ENCODE results near the gene FOXR1. TPM values are rescaled to one million over a fixed set of nuclear protein-coding genes. Genes with fewer than 3 reads are reported as not detected.
A peak's percentile ranks its signal among the peaks of the same experiment; 100 is the strongest.

FOXR1 gene
- total RNA-seq, 3 donors from 2014 or later (not counting 1 experiment from before 2014, with no cell fraction given) = not detected

DNA sequence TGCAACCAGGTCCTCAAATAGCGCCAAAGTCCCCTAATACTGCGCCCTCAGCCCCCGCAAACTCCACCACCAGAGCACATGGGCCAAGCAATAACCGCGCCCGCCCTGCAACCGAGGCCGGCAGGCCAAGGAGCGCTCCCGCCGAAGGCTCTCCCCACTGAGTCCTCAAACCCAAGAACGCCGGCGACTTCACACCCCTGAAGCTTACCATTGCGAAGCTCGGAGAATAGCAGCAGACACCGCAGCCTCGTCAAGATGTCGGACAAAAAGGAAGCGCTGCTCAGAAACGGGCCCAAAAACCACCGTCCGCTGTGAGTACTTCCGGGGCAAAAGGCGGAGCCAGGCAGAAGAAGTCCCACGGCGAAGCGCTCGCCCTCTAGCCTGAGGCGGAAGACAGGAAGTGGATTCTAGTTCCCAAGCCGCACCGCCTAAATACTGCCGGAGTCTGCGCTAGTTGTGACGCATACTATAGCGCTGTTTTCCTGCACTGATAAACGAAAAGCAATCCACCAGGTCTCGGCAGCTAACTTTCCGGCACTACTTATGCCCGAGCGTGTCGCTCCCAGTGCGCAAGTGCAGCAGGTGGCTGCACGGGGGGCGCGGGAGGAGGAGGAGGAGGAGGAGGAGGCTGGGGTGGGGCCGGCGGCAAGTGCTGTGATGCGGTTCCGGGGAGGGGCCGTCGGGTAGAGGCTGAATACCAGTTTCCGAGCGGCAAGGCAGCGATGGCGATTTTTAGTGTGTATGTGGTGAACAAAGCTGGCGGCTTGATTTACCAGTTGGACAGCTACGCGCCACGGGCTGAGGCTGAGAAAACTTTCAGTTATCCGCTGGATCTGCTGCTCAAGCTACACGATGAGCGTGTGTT is 46.7 kb downstream of the FOXR1 start, which contains the start of the genes RPS25 and TRAPPC4:
TSS of gene RPS25 (minus strand) at position 270 of the 865 bp plus-strand sequence. CDS start at position 211, 59 bp downstream.
TSS of gene TRAPPC4 (plus strand) at position 693 of the 865 bp plus-strand sequence. CDS start at position 723, 30 bp downstream.
- DNase-seq (peak; percentile 91 to 98), ATAC-seq (peak; percentile 86 to 95 (median 86))
- H3K36me3 ChIP-seq (ENCODE audit: control insufficient read depth, insufficient read depth, low read length) = peaks cover 55% of the 10 kb centered on the region
- no peaks in the 10 kb centered on the region for H3K27me3 ChIP-seq (ENCODE audit: control insufficient read depth, insufficient read depth, low read length)
- H3K4me1 ChIP-seq (ENCODE audit: control insufficient read depth, insufficient read depth, low read length) = peaks cover 33% of the 10 kb centered on the region
- peak within 1 kb of the TSS; percentile 99 for H3K4me3 Mint-ChIP-seq
- H3K27me3 Mint-ChIP-seq (ENCODE audit: low read depth in 2 of 2) = no peaks in the 10 kb centered on the region
- H3K27ac ChIP-seq (ENCODE audit: low read length) = peak within 1 kb of the TSS; percentile 94
- no peaks in the 10 kb centered on the region for H3K9me3 Mint-ChIP-seq
- H3K4me3 ChIP-seq (ENCODE audit: low read length) = peak within 1 kb of the TSS; percentile 93
- H3K9me3 ChIP-seq (ENCODE audit: control insufficient read depth, insufficient read depth, low read length) = no peaks in the 10 kb centered on the region
- H3K36me3 Mint-ChIP-seq = peaks cover 2% of the 10 kb centered on the region
- intact Hi-C loops (cut with micrococcal nuclease) = loop anchor here (1.0 to 5.0 kb wide), 6 partner anchors 12 to 189 kb away; partner anchors contain the start of genes CBL, CENATAC, DPAGT1 and HYOU1
- H3K4me1 Mint-ChIP-seq = peaks cover 18 to 27% of the 10 kb centered on the region in 2 donors
- 0% methylated on average over 63 of the region's 63 CpGs for WGBS (ENCODE audit: insufficient coverage)
- TF ChIP-seq, protein P1, sequence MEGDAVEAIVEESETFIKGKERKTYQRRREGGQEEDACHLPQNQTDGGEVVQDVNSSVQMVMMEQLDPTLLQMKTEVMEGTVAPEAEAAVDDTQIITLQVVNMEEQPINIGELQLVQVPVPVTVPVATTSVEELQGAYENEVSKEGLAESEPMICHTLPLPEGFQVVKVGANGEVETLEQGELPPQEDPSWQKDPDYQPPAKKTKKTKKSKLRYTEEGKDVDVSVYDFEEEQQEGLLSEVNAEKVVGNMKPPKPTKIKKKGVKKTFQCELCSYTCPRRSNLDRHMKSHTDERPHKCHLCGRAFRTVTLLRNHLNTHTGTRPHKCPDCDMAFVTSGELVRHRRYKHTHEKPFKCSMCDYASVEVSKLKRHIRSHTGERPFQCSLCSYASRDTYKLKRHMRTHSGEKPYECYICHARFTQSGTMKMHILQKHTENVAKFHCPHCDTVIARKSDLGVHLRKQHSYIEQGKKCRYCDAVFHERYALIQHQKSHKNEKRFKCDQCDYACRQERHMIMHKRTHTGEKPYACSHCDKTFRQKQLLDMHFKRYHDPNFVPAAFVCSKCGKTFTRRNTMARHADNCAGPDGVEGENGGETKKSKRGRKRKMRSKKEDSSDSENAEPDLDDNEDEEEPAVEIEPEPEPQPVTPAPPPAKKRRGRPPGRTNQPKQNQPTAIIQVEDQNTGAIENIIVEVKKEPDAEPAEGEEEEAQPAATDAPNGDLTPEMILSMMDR (IDR thresholded peaks at IDR 0.05) = no peak
- peak within 1 kb of the TSS; percentile 99 for H3K27ac Mint-ChIP-seq

DNA sequence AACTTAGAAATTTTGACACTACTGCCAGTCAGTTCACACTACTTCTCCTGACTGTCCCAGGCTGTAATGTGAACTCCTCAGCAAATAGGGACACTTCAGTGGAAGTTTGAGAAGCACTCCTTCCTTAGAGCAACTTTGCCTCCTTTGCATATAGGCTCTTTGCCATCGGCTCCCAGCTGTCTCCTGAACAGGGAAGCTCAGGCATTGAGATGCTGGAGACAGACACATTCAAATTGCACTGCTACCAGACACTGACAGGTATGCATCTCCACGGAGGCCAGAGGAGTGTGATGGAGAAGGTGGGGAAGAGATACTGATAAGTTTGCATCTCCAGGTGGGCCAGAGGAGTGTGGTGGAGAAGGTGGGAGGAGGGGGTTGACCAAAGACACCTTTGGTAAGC is 48.4 kb downstream of the FOXR1 start:
- TF ChIP-seq, protein P1 (IDR thresholded peaks at IDR 0.05) = no peak
- H3K4me3 ChIP-seq (ENCODE audit: low read length) = no peak overlapping the region
- Mint-ChIP-seq H3K4me3 (peak overlapping the region; percentile 99), H3K9me3 (no peaks in the 10 kb centered on the region), H3K4me1 (peaks cover 23 to 27% of the 10 kb centered on the region in 2 donors), H3K27me3 (ENCODE audit: low read depth in 2 of 2) (no peaks in the 10 kb centered on the region), H3K27ac (peak overlapping the region; percentile 99), H3K36me3 (peaks cover 8% of the 10 kb centered on the region)
- no peak for ATAC-seq
- WGBS (ENCODE audit: insufficient coverage) = 83% methylated on average over 2 of the region's 2 CpGs
- peaks cover 33% of the 10 kb centered on the region for H3K4me1 ChIP-seq (ENCODE audit: control insufficient read depth, insufficient read depth, low read length)
- DNase-seq = no peak
- H3K27me3 ChIP-seq (ENCODE audit: control insufficient read depth, insufficient read depth, low read length) = no peaks in the 10 kb centered on the region
- peaks cover 58% of the 10 kb centered on the region for H3K36me3 ChIP-seq (ENCODE audit: control insufficient read depth, insufficient read depth, low read length)
- H3K27ac ChIP-seq (ENCODE audit: low read length) = peak overlapping the region; percentile 94
- no peaks in the 10 kb centered on the region for H3K9me3 ChIP-seq (ENCODE audit: control insufficient read depth, insufficient read depth, low read length)
- intact Hi-C loops (cut with micrococcal nuclease) = loop anchor here (2.0 to 5.0 kb wide), 4 partner anchors 37 to 187 kb away; partner anchors contain the start of genes CBL, DPAGT1, HYOU1 and VPS11

- Histone ChIP-seq H3K36me3 (ENCODE audit: control insufficient read depth, insufficient read depth, low read length) (peaks cover 50% of the 10 kb centered on the region), H3K9me3 (ENCODE audit: control insufficient read depth, insufficient read depth, low read length) (no peaks in the 10 kb centered on the region), H3K27me3 (ENCODE audit: control insufficient read depth, insufficient read depth, low read length) (no peaks in the 10 kb centered on the region), H3K27ac (ENCODE audit: low read length) (no peak overlapping the region), H3K4me1 (ENCODE audit: control insufficient read depth, insufficient read depth, low read length) (peaks cover 26% of the 10 kb centered on the region), H3K4me3 (ENCODE audit: low read length) (no peak overlapping the region)
- ATAC-seq = no peak
- intact Hi-C loops (cut with micrococcal nuclease) = no loop called here
- Mint-ChIP-seq H3K27ac (peak overlapping the region in 1 of 2 donors; percentile 31), H3K36me3 (peaks cover 8% of the 10 kb centered on the region), H3K27me3 (ENCODE audit: low read depth in 2 of 2) (no peaks in the 10 kb centered on the region), H3K4me1 (peaks cover 23 to 26% of the 10 kb centered on the region in 2 donors), H3K4me3 (peak overlapping the region; percentile 28), H3K9me3 (no peaks in the 10 kb centered on the region)
- 92% methylated on average over 4 of the region's 5 CpGs for WGBS (ENCODE audit: insufficient coverage)
- TF ChIP-seq, protein P1 (IDR thresholded peaks at IDR 0.05) = no peak
- no peak for DNase-seq
Observed at GRCh38 chr11:119021631-119022030, 50.1 kb downstream of the FOXR1 start.
